IMR-90 (cell line): ENCODE data around the gene CEP55. TPM values are rescaled to one million over a fixed set of nuclear protein-coding genes. Genes with fewer than 3 reads are reported as not detected.

ENCODE experiments used
- ATAC-seq: fragments of 200-7000 bp; cut with Tn5 transposase; 2 replicates; pipeline ENCODE4 v1.9.1; 2020; ENCODE audit warnings: low read depth, mild to moderate bottlenecking, moderate library complexity
- BruUV-seq: library from RNA; stranded (reverse); fragments of 400-500 nt; replicated peaks from 2 replicates; lab custom pipeline; 2021; lab: Mats Ljungman, UMichigan
- CTCF ChIA-PET: fragments of 300-600 bp; formaldehyde crosslinking; extraction: SDS; loops from one replicate; lab custom pipeline; 2021; ENCODE audit warnings: antibody characterized with exemption; lab: Yijun Ruan, JAX
- POLR2A ChIA-PET: fragments of 300-600 bp; sonication (Branson Sonifier 250); formaldehyde crosslinking; loops from one replicate; lab custom pipeline; 2022; ENCODE audit warnings: antibody characterized with exemption; ENCODE audit not compliant: unreplicated experiment; lab: Charles Lee
- DNase-seq: peaks from one replicate; pipeline ENCODE4 v3.0.0; 2013
- H2AFZ ChIP-seq: replicated peaks from 2 replicates; pipeline ENCODE3; 2013; ENCODE audit warnings: low read length, mild to moderate bottlenecking; ENCODE audit not compliant: poor library complexity
- H2AK5ac ChIP-seq: 2 replicates; pipeline ENCODE4 v1.6.1; 2013; ENCODE audit warnings: low read depth, low read length, inconsistent platforms
- H2AK9ac ChIP-seq: replicated peaks from 2 replicates; pipeline ENCODE3; 2013; ENCODE audit warnings: mild to moderate bottlenecking, low read depth, low read length, moderate library complexity; ENCODE audit not compliant: poor library complexity
- H2BK120ac ChIP-seq: 2 replicates; pipeline ENCODE4 v1.6.1; 2013; ENCODE audit warnings: low read depth, low read length, inconsistent platforms
- H2BK15ac ChIP-seq: 3 replicates; pipeline ENCODE4 v1.6.1; 2013; ENCODE audit warnings: low read depth, low read length, inconsistent platforms
- H2BK20ac ChIP-seq: 2 replicates; pipeline ENCODE4 v1.6.1; 2013; ENCODE audit warnings: low read depth, mild to moderate bottlenecking, inconsistent platforms, low read length, moderate library complexity
- H2BK5ac ChIP-seq: 2 replicates; pipeline ENCODE4 v1.6.1; 2013; ENCODE audit warnings: mild to moderate bottlenecking, low read depth, low read length, inconsistent platforms; ENCODE audit not compliant: poor library complexity, severe bottlenecking
- H3K14ac ChIP-seq: replicated peaks from 2 replicates; pipeline ENCODE4 v1.6.1; 2013; ENCODE audit warnings: low read depth, low read length, inconsistent platforms
- H3K18ac ChIP-seq: 2 replicates; pipeline ENCODE4 v1.6.1; 2013; ENCODE audit warnings: low read depth, low read length, control low read depth
- H3K23ac ChIP-seq: 2 replicates; pipeline ENCODE4 v1.6.1; 2013; ENCODE audit warnings: low read depth, low read length, inconsistent platforms
- H3K27ac ChIP-seq: 2 replicates; pipeline ENCODE4 v1.5.1; 2013; ENCODE audit warnings: mild to moderate bottlenecking, control low read depth, low read length; ENCODE audit not compliant: insufficient read depth
- H3K27me3 ChIP-seq: 2 replicates; pipeline ENCODE4 v1.6.1; 2013; ENCODE audit warnings: low read length; ENCODE audit not compliant: control insufficient read depth, insufficient read depth
- H3K36me3 ChIP-seq: 2 replicates; pipeline ENCODE4 v1.6.1; 2013; ENCODE audit warnings: low read length, mixed read lengths; ENCODE audit not compliant: control insufficient read depth, insufficient read depth
- H3K4ac ChIP-seq: 2 replicates; pipeline ENCODE4 v1.6.1; 2013; ENCODE audit warnings: low read depth, low read length, inconsistent platforms
- H3K4me1 ChIP-seq: 2 replicates; pipeline ENCODE4 v1.6.1; 2013; ENCODE audit warnings: low read length, mixed read lengths; ENCODE audit not compliant: control insufficient read depth, insufficient read depth
- H3K4me2 ChIP-seq: 2 replicates; pipeline ENCODE4 v1.6.1; 2013; ENCODE audit warnings: low read depth, mild to moderate bottlenecking, control low read depth, low read length, moderate library complexity
- H3K4me3 ChIP-seq: 2 replicates; pipeline ENCODE4 v1.5.1; 2013; ENCODE audit warnings: low read depth, mild to moderate bottlenecking, control low read depth, low read length, moderate library complexity; ENCODE audit not compliant: insufficient read depth
- H3K56ac ChIP-seq: 2 replicates; pipeline ENCODE4 v1.6.1; 2013; ENCODE audit warnings: low read length, inconsistent platforms; ENCODE audit not compliant: insufficient read depth; ENCODE audit errors: extremely low read depth
- H3K79me1 ChIP-seq, 2 experiments: 2 replicates each; pipeline ENCODE4 v1.6.1; 2013; ENCODE audit warnings: low read length in 2 of 2, inconsistent platforms in 1 of 2, low read depth in 1 of 2
- H3K9ac ChIP-seq: 2 replicates; pipeline ENCODE4 v1.6.1; 2013; ENCODE audit warnings: low read depth, low read length, control low read depth
- H3K9me1 ChIP-seq: 2 replicates; pipeline ENCODE4 v1.6.1; 2013; ENCODE audit warnings: low read length, inconsistent platforms; ENCODE audit not compliant: insufficient read depth
- H3K9me3 ChIP-seq: 2 replicates; pipeline ENCODE4 v1.6.1; 2013; ENCODE audit warnings: low read length; ENCODE audit not compliant: control insufficient read depth, insufficient read depth
- H4K20me1 ChIP-seq: 2 replicates; pipeline ENCODE4 v1.6.1; 2013; ENCODE audit warnings: low read length, inconsistent platforms; ENCODE audit not compliant: insufficient read depth
- H4K5ac ChIP-seq: 2 replicates; pipeline ENCODE4 v1.6.1; 2013; ENCODE audit warnings: mild to moderate bottlenecking, low read depth, low read length, control low read depth
- H4K8ac ChIP-seq, 2 experiments: 2 replicates each; pipeline ENCODE4 v1.6.1; 2013; ENCODE audit warnings: low read depth in 2 of 2, low read length in 2 of 2, control low read depth in 1 of 2, inconsistent platforms in 1 of 2
- H4K91ac ChIP-seq: 2 replicates; pipeline ENCODE4 v1.6.1; 2013; ENCODE audit warnings: low read depth, low read length, inconsistent platforms; ENCODE audit not compliant: insufficient read depth
- CEBPB ChIP-seq: IDR thresholded peaks from 2 replicates; pipeline ENCODE4 v1.6.1; 2012; ENCODE audit warnings: low read depth, low read length, improper control_type of control experiment
- CHD1 ChIP-seq: IDR thresholded peaks from 2 replicates; pipeline ENCODE4 v1.6.1; 2012; ENCODE audit warnings: low read depth, low read length, improper control_type of control experiment
- FOS ChIP-seq: fragments of 150-350 bp; IDR thresholded peaks from 2 replicates; pipeline ENCODE4 v1.6.1; 2016; ENCODE audit warnings: low read depth, low read length
- MAFK ChIP-seq: IDR thresholded peaks from 2 replicates; pipeline ENCODE4 v1.6.1; 2012; ENCODE audit warnings: low read depth, low read length, improper control_type of control experiment
- MAZ ChIP-seq: IDR thresholded peaks from 2 replicates; pipeline ENCODE4 v1.6.1; 2012; ENCODE audit warnings: low read depth, mild to moderate bottlenecking, low read length, improper control_type of control experiment, moderate library complexity, borderline replicate concordance
- MXI1 ChIP-seq: IDR thresholded peaks from 2 replicates; pipeline ENCODE4 v1.6.1; 2012; ENCODE audit warnings: low read depth, mild to moderate bottlenecking, low read length, moderate library complexity, borderline replicate concordance
- POLR2A ChIP-seq: IDR thresholded peaks from 2 replicates; pipeline ENCODE4 v1.6.1; 2012; ENCODE audit warnings: mild to moderate bottlenecking, low read depth, low read length
- RCOR1 ChIP-seq: IDR thresholded peaks from 2 replicates; pipeline ENCODE4 v1.6.1; 2012; ENCODE audit warnings: mild to moderate bottlenecking, low read length, improper control_type of control experiment; ENCODE audit not compliant: insufficient replicate concordance
- RFX5 ChIP-seq: IDR thresholded peaks from 2 replicates; pipeline ENCODE4 v1.8.0; 2012; ENCODE audit warnings: low read depth, mild to moderate bottlenecking, low read length, moderate library complexity
- SMC3 ChIP-seq: fragments of 150-350 bp; IDR thresholded peaks from 2 replicates; pipeline ENCODE4 v1.6.1; 2016; ENCODE audit warnings: low read depth, mild to moderate bottlenecking, antibody characterized with exemption, low read length, moderate library complexity
- WGBS, 2 experiments: methylation state at CpG; one replicate each; pipeline versions ENCODE4 v1.1.5 to v1.1.7; 2013; ENCODE audit warnings: missing lambda C conversion rate in 2 of 2; ENCODE audit not compliant: insufficient read length in 1 of 2; ENCODE audit errors: extremely low coverage in 2 of 2; 5-methylcytosine and 5-hydroxymethylcytosine counted together
- dilution Hi-C: fragments of 300-500 bp; cut with HindIII; formaldehyde crosslinking; loops from one replicate; pipeline ENCODE4 v1.14.3; 2018; ENCODE audit warnings: low sequenced_read_pairs; ENCODE audit not compliant: unreplicated experiment
- in situ Hi-C: fragments of 300-500 bp; cut with MboI; formaldehyde crosslinking; loops from 3 replicates; pipeline ENCODE4 v1.14.3; 2019; ENCODE audit warnings: low sequenced_read_pairs, inconsistent platforms, mixed read lengths
- intact Hi-C: fragments of 100-400 bp; cut with micrococcal nuclease; formaldehyde crosslinking; loops from 2 replicates; pipeline ENCODE4 v1.10.0; 2022
- polyA plus RNA-seq, 3 experiments: library from polyadenylated mRNA; depleted of rRNA; stranded (reverse); fragments of >200 nt; gene quantifications; 2 replicates each; pipeline ENCODE4 v1.2.3, GENCODE V29; 2012; ENCODE audit warnings: low replicate concordance in 1 of 3
- total RNA-seq: library from RNA; depleted of rRNA; stranded (reverse); fragments of >200 nt; gene quantifications from 2 replicates; pipeline ENCODE4 v1.2.3, GENCODE V29; 2012
- TF ChIP-seq, protein P1 (sequence below): fragments of 150-350 bp; IDR thresholded peaks from 2 replicates; pipeline ENCODE4 v1.6.1; 2016; ENCODE audit warnings: low read depth, mild to moderate bottlenecking, low read length, moderate library complexity, borderline replicate concordance
- TF ChIP-seq, protein P2 (sequence below): fragments of 150-350 bp; IDR thresholded peaks from 2 replicates; pipeline ENCODE4 v1.6.1; 2017; ENCODE audit warnings: mild to moderate bottlenecking, antibody characterized with exemption, low read length, low read depth
- TF ChIP-seq, protein P3 (sequence below): conservative IDR thresholded peaks from 2 replicates; pipeline ENCODE4 v1.5.1; 2012; ENCODE audit warnings: mild to moderate bottlenecking, low read depth, low read length, improper control_type of control experiment

The CEP55 gene
- total and polyA plus RNA-seq, 2 of the 4 experiments (the other 2 are of a cell fraction), result 15.7 to 23.5 TPM

DNA sequence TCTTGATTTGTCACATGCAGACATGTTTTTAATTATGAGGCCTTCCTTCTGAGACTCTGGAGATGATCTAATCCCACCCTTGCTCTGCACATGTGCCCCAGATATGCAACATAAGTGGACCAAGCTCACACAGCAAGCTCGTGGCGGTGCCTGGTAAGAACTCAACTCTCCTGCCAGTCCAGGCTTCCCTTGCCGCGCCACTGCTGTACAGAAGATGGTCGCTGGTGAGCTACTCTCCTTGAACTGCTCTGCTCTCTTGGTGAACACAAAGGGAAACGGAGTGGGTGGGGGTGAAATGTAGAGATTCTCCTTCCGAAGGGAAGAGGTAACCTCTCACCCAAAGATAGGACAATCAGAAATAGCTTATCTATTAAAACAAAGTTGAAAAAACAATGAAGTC, 39.9 kb upstream of the CEP55 start:
- CTCF ChIA-PET, result no interaction called here
- no TSS peak for BruUV-seq
- Histone ChIP-seq H3K56ac (no peak overlapping the region), H2AK9ac (no peak overlapping the region), H3K9me3 (no peaks in the 10 kb centered on the region), H3K14ac (peak overlapping the region; percentile 5), H2BK20ac (no peak overlapping the region), H4K8ac (peak overlapping the region in 1 of 2 experiments; percentile 54; a peak in 2 of 4 replicates), H3K79me1 (peaks cover 31 to 66% of the 10 kb centered on the region in 2 experiments), H3K9me1 (peaks cover 28% of the 10 kb centered on the region), H3K4ac (peak overlapping the region; percentile 61), H4K5ac (peak overlapping the region; percentile 67; the same call in 1 of the 2 replicates), H3K27ac (peak overlapping the region; percentile 62; the same call in 1 of the 2 replicates), H3K4me2 (no peak overlapping the region), H4K20me1 (no peaks in the 10 kb centered on the region), H2BK15ac (peak overlapping the region; percentile 73; the same call in 1 of the 3 replicates), H3K36me3 (peaks cover 31% of the 10 kb centered on the region), H3K23ac (0 out of 2 replicates have a peak overlapping the region, but pooled peaks have one; percentile 48), H3K27me3 (no peaks in the 10 kb centered on the region), H3K4me1 (peaks cover 27% of the 10 kb centered on the region), H2BK120ac (peak overlapping the region; percentile 11; the same call in 1 of the 2 replicates), H3K18ac (no peak overlapping the region), H2BK5ac (peak overlapping the region; percentile 52), H2AFZ (no peak overlapping the region), H2AK5ac (peak overlapping the region; percentile 50), H3K9ac (no peak overlapping the region), H4K91ac (no peak overlapping the region), H3K4me3 (no peak overlapping the region)
- ATAC-seq (no peak), DNase-seq (peak; percentile 36)
- dilution Hi-C loops, result no loop called here
- WGBS, 2 experiments, result no CpG with 5 or more reads among the region's 7 CpGs
- in situ Hi-C loops, result no loop called here
- POLR2A ChIA-PET, result interaction anchor here (1.2 to 1.6 kb wide), 2 partner anchors 11 to 24 kb away, joined by 3 to 4 read pairs; no protein-coding TSS in a partner anchor
- intact Hi-C loops, result no loop called here
- no peak for TF ChIP-seq MAZ
- no peak for TF ChIP-seq SMC3
- no peak for TF ChIP-seq POLR2A
- TF ChIP-seq RFX5, result no peak
- TF ChIP-seq, protein P1, sequence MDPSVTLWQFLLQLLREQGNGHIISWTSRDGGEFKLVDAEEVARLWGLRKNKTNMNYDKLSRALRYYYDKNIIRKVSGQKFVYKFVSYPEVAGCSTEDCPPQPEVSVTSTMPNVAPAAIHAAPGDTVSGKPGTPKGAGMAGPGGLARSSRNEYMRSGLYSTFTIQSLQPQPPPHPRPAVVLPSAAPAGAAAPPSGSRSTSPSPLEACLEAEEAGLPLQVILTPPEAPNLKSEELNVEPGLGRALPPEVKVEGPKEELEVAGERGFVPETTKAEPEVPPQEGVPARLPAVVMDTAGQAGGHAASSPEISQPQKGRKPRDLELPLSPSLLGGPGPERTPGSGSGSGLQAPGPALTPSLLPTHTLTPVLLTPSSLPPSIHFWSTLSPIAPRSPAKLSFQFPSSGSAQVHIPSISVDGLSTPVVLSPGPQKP, result no peak
- TF ChIP-seq RCOR1, result no peak
- no peak for TF ChIP-seq FOS
- no peak for TF ChIP-seq MXI1
- TF ChIP-seq, protein P2, sequence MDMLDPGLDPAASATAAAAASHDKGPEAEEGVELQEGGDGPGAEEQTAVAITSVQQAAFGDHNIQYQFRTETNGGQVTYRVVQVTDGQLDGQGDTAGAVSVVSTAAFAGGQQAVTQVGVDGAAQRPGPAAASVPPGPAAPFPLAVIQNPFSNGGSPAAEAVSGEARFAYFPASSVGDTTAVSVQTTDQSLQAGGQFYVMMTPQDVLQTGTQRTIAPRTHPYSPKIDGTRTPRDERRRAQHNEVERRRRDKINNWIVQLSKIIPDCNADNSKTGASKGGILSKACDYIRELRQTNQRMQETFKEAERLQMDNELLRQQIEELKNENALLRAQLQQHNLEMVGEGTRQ, result no peak
- TF ChIP-seq MAFK, result no peak
- TF ChIP-seq CEBPB, result no peak
- no peak for TF ChIP-seq CHD1
- TF ChIP-seq, protein P3, sequence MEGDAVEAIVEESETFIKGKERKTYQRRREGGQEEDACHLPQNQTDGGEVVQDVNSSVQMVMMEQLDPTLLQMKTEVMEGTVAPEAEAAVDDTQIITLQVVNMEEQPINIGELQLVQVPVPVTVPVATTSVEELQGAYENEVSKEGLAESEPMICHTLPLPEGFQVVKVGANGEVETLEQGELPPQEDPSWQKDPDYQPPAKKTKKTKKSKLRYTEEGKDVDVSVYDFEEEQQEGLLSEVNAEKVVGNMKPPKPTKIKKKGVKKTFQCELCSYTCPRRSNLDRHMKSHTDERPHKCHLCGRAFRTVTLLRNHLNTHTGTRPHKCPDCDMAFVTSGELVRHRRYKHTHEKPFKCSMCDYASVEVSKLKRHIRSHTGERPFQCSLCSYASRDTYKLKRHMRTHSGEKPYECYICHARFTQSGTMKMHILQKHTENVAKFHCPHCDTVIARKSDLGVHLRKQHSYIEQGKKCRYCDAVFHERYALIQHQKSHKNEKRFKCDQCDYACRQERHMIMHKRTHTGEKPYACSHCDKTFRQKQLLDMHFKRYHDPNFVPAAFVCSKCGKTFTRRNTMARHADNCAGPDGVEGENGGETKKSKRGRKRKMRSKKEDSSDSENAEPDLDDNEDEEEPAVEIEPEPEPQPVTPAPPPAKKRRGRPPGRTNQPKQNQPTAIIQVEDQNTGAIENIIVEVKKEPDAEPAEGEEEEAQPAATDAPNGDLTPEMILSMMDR, result no peak
